Measurements from ENCODE around the gene ITPR2. TPM values are rescaled to one million over a fixed set of nuclear protein-coding genes. Genes with fewer than 3 reads are reported as not detected.
A peak's percentile ranks its signal among the peaks of the same experiment; 100 is the strongest.

Gene ITPR2
- total and polyA plus RNA-seq, 4 donors = 4.1 to 47.0 (median 26.5) TPM

- Histone ChIP-seq H3K36me3 (ENCODE audit: control insufficient read depth in 4 of 4, insufficient read depth in 4 of 4, low read length in 4 of 4) (peaks cover 0 to 7% (median 1%) of the 10 kb centered on the region in 4 donors), H3K9ac (ENCODE audit: insufficient read depth in 1 of 2, low read length in 2 of 2) (no peak overlapping the region), H3K4me1 (ENCODE audit: control insufficient read depth in 5 of 5, insufficient read depth in 5 of 5, low read length in 5 of 5) (no peaks in the 10 kb centered on the region), H3K4me3 (no peak overlapping the region), H3K9me3 (ENCODE audit: control insufficient read depth in 4 of 4, insufficient read depth in 3 of 4, low read length in 3 of 4) (peaks cover 0 to 4% (median 0%) of the 10 kb centered on the region in 4 donors), H3K27ac (ENCODE audit: low read depth in 1 of 2, low read length in 1 of 2) (no peak overlapping the region), H3K27me3 (ENCODE audit: control insufficient read depth in 3 of 3, insufficient read depth in 3 of 3, low read length in 2 of 3) (no peaks in the 10 kb centered on the region)
- DNase-seq (no peak), ATAC-seq (ENCODE audit: insufficient read depth, low FRiP score) (no peak)
- TF ChIP-seq CTCF (IDR thresholded peaks at IDR 0.05; ENCODE audit: control extremely low read depth, extremely low read depth) = no peak
- whole genome bisulfite sequencing, 2 donors = 93 to 94% methylated on average over 6 of the region's 6 CpGs
These were observed 497.3 kb downstream of the ITPR2 start for GRCh38 chr12:26335651-26336050.

- H3K9me3 ChIP-seq (ENCODE audit: control insufficient read depth in 4 of 4, insufficient read depth in 3 of 4, low read length in 3 of 4) = peaks cover 0 to 4% (median 0%) of the 10 kb centered on the region in 4 donors
- peak; percentile 61 for ATAC-seq (ENCODE audit: insufficient read depth, low FRiP score)
- no peaks in the 10 kb centered on the region for H3K27me3 ChIP-seq (ENCODE audit: control insufficient read depth in 3 of 3, insufficient read depth in 3 of 3, low read length in 2 of 3)
- no peak overlapping the region for H3K4me3 ChIP-seq
- peaks cover 0 to 4% (median 1%) of the 10 kb centered on the region in 4 donors for H3K36me3 ChIP-seq (ENCODE audit: control insufficient read depth in 4 of 4, insufficient read depth in 4 of 4, low read length in 4 of 4)
- no peak for TF ChIP-seq CTCF (IDR thresholded peaks at IDR 0.05; ENCODE audit: control extremely low read depth, extremely low read depth)
- WGBS, 2 donors = 72 to 80% methylated on average over 6 of the region's 6 CpGs
- no peak overlapping the region for H3K9ac ChIP-seq (ENCODE audit: insufficient read depth in 1 of 2, low read length in 2 of 2)
- H3K27ac ChIP-seq (ENCODE audit: low read depth in 1 of 2, low read length in 1 of 2) = no peak overlapping the region
- DNase-seq = no peak
- H3K4me1 ChIP-seq (ENCODE audit: control insufficient read depth in 5 of 5, insufficient read depth in 5 of 5, low read length in 5 of 5) = no peaks in the 10 kb centered on the region
These were observed 498.3 kb downstream of the ITPR2 start for GRCh38 chr12:26334621-26335124.

- no peak overlapping the region for H3K4me3 ChIP-seq
- TF ChIP-seq CTCF (IDR thresholded peaks at IDR 0.05; ENCODE audit: control extremely low read depth, extremely low read depth) = no peak
- no peak for ATAC-seq (ENCODE audit: insufficient read depth, low FRiP score)
- H3K9ac ChIP-seq (ENCODE audit: insufficient read depth in 1 of 2, low read length in 2 of 2) = no peak overlapping the region
- WGBS, 2 donors = 86 to 91% methylated on average over 4 of the region's 4 CpGs
- peaks cover 0 to 2% (median 0%) of the 10 kb centered on the region in 5 donors for H3K4me1 ChIP-seq (ENCODE audit: control insufficient read depth in 5 of 5, insufficient read depth in 5 of 5, low read length in 5 of 5)
- H3K9me3 ChIP-seq (ENCODE audit: control insufficient read depth in 4 of 4, insufficient read depth in 3 of 4, low read length in 3 of 4) = peaks cover 0 to 4% (median 0%) of the 10 kb centered on the region in 4 donors
- DNase-seq = no peak
- peak overlapping the region in 1 of 2 donors; percentile 56 for H3K27ac ChIP-seq (ENCODE audit: low read depth in 1 of 2, low read length in 1 of 2)
- H3K36me3 ChIP-seq (ENCODE audit: control insufficient read depth in 4 of 4, insufficient read depth in 4 of 4, low read length in 4 of 4) = peaks cover 0 to 2% (median 0%) of the 10 kb centered on the region in 4 donors
- H3K27me3 ChIP-seq (ENCODE audit: control insufficient read depth in 3 of 3, insufficient read depth in 3 of 3, low read length in 2 of 3) = no peaks in the 10 kb centered on the region
These were observed 501.0 kb downstream of the ITPR2 start for GRCh38 chr12:26331960-26332359.

- Histone ChIP-seq H3K9ac (ENCODE audit: insufficient read depth in 1 of 2, low read length in 2 of 2) (no peak overlapping the region), H3K27me3 (ENCODE audit: control insufficient read depth in 3 of 3, insufficient read depth in 3 of 3, low read length in 2 of 3) (no peaks in the 10 kb centered on the region), H3K4me3 (no peak overlapping the region), H3K9me3 (ENCODE audit: control insufficient read depth in 4 of 4, insufficient read depth in 3 of 4, low read length in 3 of 4) (peaks cover 0 to 4% (median 0%) of the 10 kb centered on the region in 4 donors), H3K4me1 (ENCODE audit: control insufficient read depth in 5 of 5, insufficient read depth in 5 of 5, low read length in 5 of 5) (peaks cover 0 to 2% (median 0%) of the 10 kb centered on the region in 5 donors), H3K27ac (ENCODE audit: low read depth in 1 of 2, low read length in 1 of 2) (no peak overlapping the region), H3K36me3 (ENCODE audit: control insufficient read depth in 4 of 4, insufficient read depth in 4 of 4, low read length in 4 of 4) (peaks cover 0 to 2% (median 0%) of the 10 kb centered on the region in 4 donors)
- no peak for ATAC-seq (ENCODE audit: insufficient read depth, low FRiP score)
- WGBS, 2 donors = 82 to 86% methylated on average over 3 of the region's 3 CpGs
- DNase-seq = no peak
- no peak for TF ChIP-seq CTCF (IDR thresholded peaks at IDR 0.05; ENCODE audit: control extremely low read depth, extremely low read depth)
These were observed 501.9 kb downstream of the ITPR2 start for GRCh38 chr12:26331136-26331535.
